SU-DHL-6 (cell line): ENCODE data around the gene RIPPLY2.

Experiments
- CTCF ChIP-seq: fragments of 200-600 bp; sonication (generic); IDR thresholded peaks from one replicate; pipeline ENCODE4 v1.5.1; 2017; ENCODE audit warnings: antibody characterized with exemption, mild to moderate bottlenecking, low read length, moderate library complexity; ENCODE audit not compliant: insufficient read depth, poor library complexity, severe bottlenecking
- EZH2phosphoT487 ChIP-seq: fragments of 200-600 bp; sonication (generic), shearing (Covaris generic); conservative IDR thresholded peaks from 2 replicates; pipeline ENCODE4 v1.6.1; 2018; ENCODE audit warnings: mild to moderate bottlenecking, antibody characterized with exemption, low read length, moderate library complexity, mixed read lengths

DNA sequence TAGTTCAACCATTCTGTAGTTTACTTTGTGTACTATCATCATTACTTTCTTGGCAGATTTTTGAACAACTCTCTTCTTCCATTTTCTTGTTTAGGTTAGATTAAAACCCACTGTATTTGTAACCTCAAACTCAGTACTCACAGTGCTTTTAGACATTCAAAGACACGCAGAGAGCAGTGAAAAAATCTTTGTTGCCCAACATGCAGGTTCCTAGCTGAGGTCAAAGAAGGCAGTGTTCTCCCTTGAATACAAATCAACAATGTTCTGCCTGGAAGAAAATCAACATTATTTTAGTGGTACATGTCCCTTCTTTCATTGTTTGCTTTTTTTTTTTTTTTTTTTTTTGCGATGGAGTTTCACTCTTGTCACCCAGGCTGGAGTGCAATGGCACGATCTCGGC, 17.5 kb downstream of the RIPPLY2 start:
- TF ChIP-seq EZH2phosphoT487 (no peak), CTCF (no peak)
